RWPE1 (cell line): ENCODE results near the gene USP34.
A peak's percentile ranks its signal among the peaks of the same experiment; 100 is the strongest.
"Not testable (repeated sequence)": the region's sequence is repeated elsewhere in the genome, so short reads cannot be mapped to it uniquely, and the experiment has no call there.

Source experiments
- CTCF ChIA-PET: fragments of 350-600 bp; sonication (Branson Sonifier 250); formaldehyde crosslinking; extraction: SDS; loops from one replicate; lab custom pipeline; 2021; lab: Yijun Ruan, JAX
- POLR2A ChIA-PET: fragments of 400-600 bp; formaldehyde crosslinking; extraction: SDS; loops from one replicate; lab custom pipeline; 2020; ENCODE audit warnings: antibody characterized with exemption; ENCODE audit not compliant: low non-redundant PET; lab: Yijun Ruan, JAX
- DNase-seq: peaks from one replicate; pipeline ENCODE4 v3.0.0; 2012; ENCODE audit warnings: low spot score
- H3K27ac ChIP-seq: fragments of 450-650 bp; 2 replicates; pipeline ENCODE4 v1.5.1; 2017
- CTCF ChIP-seq: fragments of 450-650 bp; conservative IDR thresholded peaks from 2 replicates; pipeline ENCODE4 v1.5.1; 2017; ENCODE audit warnings: low read depth, mild to moderate bottlenecking

USP34 gene

GRCh38 chr2:61162721-61163120 is 308.2 kb downstream of the USP34 start:
- POLR2A ChIA-PET = no interaction called here
- TF ChIP-seq CTCF = no peak
- no peak overlapping the region for H3K27ac ChIP-seq
- CTCF ChIA-PET = no interaction called here
- no peak for DNase-seq

GRCh38 chr2:61161888-61162287 is 309.0 kb downstream of the USP34 start, which contains the start of gene C2orf74:
TSS of gene C2orf74 (plus strand) at chr2:61162188. CDS start at chr2:61162515, 327 bp downstream.
- POLR2A ChIA-PET = no interaction called here
- no peak for DNase-seq
- H3K27ac ChIP-seq = no peak within 1 kb of the TSS
- TF ChIP-seq CTCF = no peak
- CTCF ChIA-PET = no interaction called here

GRCh38 chr2:61158356-61158955 is 312.4 kb downstream of the USP34 start:
- CTCF ChIA-PET = no interaction called here
- no peak for TF ChIP-seq CTCF
- H3K27ac ChIP-seq = no peak overlapping the region
- DNase-seq = no peak
- POLR2A ChIA-PET = no interaction called here

GRCh38 chr2:61157371-61158003 is 313.4 kb downstream of the USP34 start:
- TF ChIP-seq CTCF = no peak
- CTCF ChIA-PET = interaction anchor here (0.6 kb wide), 1 partner anchor 476 kb away, joined by 3 read pairs; no protein-coding TSS in a partner anchor
- DNase-seq = no peak
- H3K27ac ChIP-seq = no peak overlapping the region
- POLR2A ChIA-PET = no interaction called here

GRCh38 chr2:61151436-61151835 is 319.5 kb downstream of the USP34 start:
- TF ChIP-seq CTCF = no peak
- POLR2A ChIA-PET = interaction anchor here (0.6 kb wide), 1 partner anchor 24 kb away, joined by 3 read pairs; no protein-coding TSS in a partner anchor
- CTCF ChIA-PET = interaction anchor here (0.7 kb wide), 1 partner anchor 58 kb away, joined by 3 read pairs; no protein-coding TSS in a partner anchor
- DNase-seq = peak; percentile 24
- no peak overlapping the region for H3K27ac ChIP-seq

GRCh38 chr2:61149074-61149473 is 321.8 kb downstream of the USP34 start:
- ChIA-PET POLR2A (no interaction called here), CTCF (no interaction called here)
- H3K27ac ChIP-seq = no peak overlapping the region
- DNase-seq = no peak
- TF ChIP-seq CTCF = no peak

GRCh38 chr2:61148091-61148490 is 322.8 kb downstream of the USP34 start:
- CTCF ChIA-PET, POLR2A ChIA-PET, H3K27ac ChIP-seq: not testable (repeated sequence)

More at GRCh38 chr2:61148091-61148490, 322.8 kb downstream of the USP34 start:
- not testable (repeated sequence) for DNase-seq
